ENCODE results near the gene WRNIP1. TPM values are rescaled to one million over a fixed set of nuclear protein-coding genes. Genes with fewer than 3 reads are reported as not detected.

WRNIP1 gene
- total and polyA plus RNA-seq, 2 of the 13 experiments (the other 11 are each of a cell fraction or from before 2014, with no cell fraction given) = 77.7 to 90.3 TPM

DNA sequence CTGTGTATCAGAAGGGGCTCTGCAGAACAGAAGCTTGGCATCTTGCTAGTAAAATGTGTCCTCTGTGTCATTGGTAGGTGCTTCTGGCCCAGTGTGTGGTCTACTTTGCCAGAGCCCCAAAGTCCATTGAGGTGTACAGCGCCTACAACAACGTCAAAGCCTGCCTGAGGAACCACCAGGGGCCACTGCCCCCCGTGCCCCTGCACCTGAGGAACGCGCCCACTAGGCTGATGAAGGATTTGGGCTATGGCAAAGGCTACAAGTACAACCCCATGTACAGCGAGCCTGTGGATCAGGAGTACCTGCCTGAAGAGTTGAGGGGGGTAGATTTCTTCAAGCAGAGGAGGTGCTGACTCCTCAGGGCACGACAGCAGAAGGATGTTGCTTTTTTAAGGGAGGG, 19.7 kb downstream of the WRNIP1 start:
- no peak overlapping the region for H3K9ac ChIP-seq (ENCODE audit: insufficient read depth, low read depth, low read length)
- no peak for ATAC-seq
- POLR2A ChIA-PET = interaction anchor here (0.8 kb wide), 1 partner anchor 15 kb away, joined by 3 read pairs; no protein-coding TSS in a partner anchor
- TF ChIP-seq RBM22 (optimal IDR thresholded peaks at IDR 0.05; ENCODE audit: low read length) (peak; percentile 24), ESRRA (CRISPR knock-in tag; IDR thresholded peaks at IDR 0.05; ENCODE audit: low read depth) (no peak)
- CTCF ChIA-PET (ENCODE audit: low intra/inter-chr PET ratio, low total read pairs) = no interaction called here
- no peak overlapping the region for H3K27ac ChIP-seq (ENCODE audit: extremely low read length, insufficient read depth, low read length)
- H3K9me3 ChIP-seq (ENCODE audit: low read length) = no peaks in the 10 kb centered on the region
- peaks cover 22 to 66% of the 10 kb centered on the region in 2 experiments for H3K36me3 ChIP-seq (replicated peaks in 1 of 2; ENCODE audit: control insufficient read depth in 1 of 2, insufficient read depth in 2 of 2, low read length in 2 of 2)
- 97% methylated on average over 7 of the region's 7 CpGs for WGBS (ENCODE audit: low lambda C conversion rate)
- in situ Hi-C loops (cut with HindIII; ENCODE audit: extremely low pct_ligation_motif_present, low pct_unique_long_range_greater_than_20kb) = no loop called here
- intact Hi-C loops (cut with micrococcal nuclease; ENCODE audit: unreplicated experiment) = no loop called here
- H3K4me1 ChIP-seq (ENCODE audit: insufficient read depth, low read length) = no peaks in the 10 kb centered on the region
- DNase-seq (ENCODE audit: low spot score) = no peak
- H3K4me3 ChIP-seq (replicated peaks in 1 of 3; ENCODE audit: insufficient read depth in 1 of 3, low read depth in 2 of 3, low read length in 3 of 3) = no peak overlapping the region
- no TSS peak for BruUV-seq (replicated peaks)
- H3K4me2 ChIP-seq (ENCODE audit: low read depth, low read length) = no peak overlapping the region
- no peaks in the 10 kb centered on the region for H3K27me3 ChIP-seq (ENCODE audit: control insufficient read depth in 1 of 2, insufficient read depth in 2 of 2, low read length in 2 of 2)
- H4K20me1 ChIP-seq (ENCODE audit: insufficient read depth, low read length) = no peaks in the 10 kb centered on the region; the same call in 1 of the 2 replicates
- no peaks in the 10 kb centered on the region for H3K79me2 ChIP-seq (ENCODE audit: insufficient read depth, low read length)
- no peak overlapping the region for H2AFZ ChIP-seq (ENCODE audit: low read length)
- no peak for FAIRE-seq

DNA sequence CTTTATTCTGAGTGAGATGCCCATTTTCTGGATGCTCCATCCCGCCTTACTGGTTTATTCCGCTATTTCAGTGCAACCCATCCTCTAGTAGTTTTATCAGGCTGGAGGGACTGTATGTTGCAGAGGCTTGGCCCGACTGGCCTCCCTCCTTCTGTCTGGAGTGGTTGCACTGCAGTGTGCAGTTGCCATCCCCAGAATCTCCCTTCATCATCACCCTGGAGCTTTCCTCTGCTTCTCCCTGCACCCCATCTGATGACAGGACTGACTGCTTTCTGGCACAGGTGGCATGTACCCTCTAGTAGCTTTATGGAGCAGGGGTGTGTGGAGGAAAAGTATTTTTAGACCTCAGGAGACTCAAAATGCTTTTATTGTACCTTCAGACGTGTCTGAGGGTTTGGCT, 21.1 kb downstream of the WRNIP1 start:
- DNase-seq (ENCODE audit: low spot score) (no peak), FAIRE-seq (no peak), ATAC-seq (no peak)
- H3K9me3 ChIP-seq (ENCODE audit: low read length) = no peaks in the 10 kb centered on the region
- POLR2A ChIA-PET = no interaction called here
- H4K20me1 ChIP-seq (ENCODE audit: insufficient read depth, low read length) = no peaks in the 10 kb centered on the region; the same call in 1 of the 2 replicates
- H3K27ac ChIP-seq (ENCODE audit: extremely low read length, insufficient read depth, low read length) = no peak overlapping the region
- in situ Hi-C loops (cut with HindIII; ENCODE audit: extremely low pct_ligation_motif_present, low pct_unique_long_range_greater_than_20kb) (no loop called here), intact Hi-C loops (cut with micrococcal nuclease; ENCODE audit: unreplicated experiment) (no loop called here)
- H3K36me3 ChIP-seq (replicated peaks in 1 of 2; ENCODE audit: control insufficient read depth in 1 of 2, insufficient read depth in 2 of 2, low read length in 2 of 2) = peaks cover 19 to 52% of the 10 kb centered on the region in 2 experiments; a peak in 4 of 5 replicates
- peaks cover 4% of the 10 kb centered on the region; the same call in 1 of the 2 replicates for H3K4me1 ChIP-seq (ENCODE audit: insufficient read depth, low read length)
- H3K4me2 ChIP-seq (ENCODE audit: low read depth, low read length) = no peak overlapping the region
- CTCF ChIA-PET (ENCODE audit: low intra/inter-chr PET ratio, low total read pairs) = no interaction called here
- TF ChIP-seq POLR2A (IDR thresholded peaks at IDR 0.05; ENCODE audit: insufficient read depth in 1 of 2, low read depth in 2 of 2, low read length in 2 of 2) (0 out of 4 replicates have a peak, but pooled peaks of 1 of the 2 experiments have one; percentile 19), ZNF790 (CRISPR knock-in tag; IDR thresholded peaks at IDR 0.05; ENCODE audit: borderline replicate concordance) (no peak)
- BruUV-seq (replicated peaks) = no TSS peak
- no peaks in the 10 kb centered on the region for H3K27me3 ChIP-seq (ENCODE audit: control insufficient read depth in 1 of 2, insufficient read depth in 2 of 2, low read length in 2 of 2)
- no peaks in the 10 kb centered on the region for H3K79me2 ChIP-seq (ENCODE audit: insufficient read depth, low read length)
- no peak overlapping the region for H2AFZ ChIP-seq (ENCODE audit: low read length)
- no peak overlapping the region for H3K4me3 ChIP-seq (replicated peaks in 1 of 3; ENCODE audit: insufficient read depth in 1 of 3, low read depth in 2 of 3, low read length in 3 of 3)
- no peak overlapping the region for H3K9ac ChIP-seq (ENCODE audit: insufficient read depth, low read depth, low read length)
- 68% methylated on average over 4 of the region's 4 CpGs for WGBS (ENCODE audit: low lambda C conversion rate)

Measured in HepG2 (cell line).